Naive thymus-derived CD8-positive, alpha-beta T cell (primary cell): ENCODE results near the gene ZSCAN31. TPM values are rescaled to one million over a fixed set of nuclear protein-coding genes. Genes with fewer than 3 reads are reported as not detected.

Experiments used
- polyA plus RNA-seq, 3 donors: library from polyadenylated mRNA; unstranded; fragments of 300-500 nt; fragmentation: Illumina TruSeq; gene quantifications; one replicate each; pipeline ENCODE4 v1.2.3, GENCODE V29; 2021
- total RNA-seq, 8 experiments: library from RNA in 2 of 8; stranded (reverse) in 2 of 8; gene quantifications; one replicate each; pipeline ENCODE4 v1.2.3 and lab custom pipeline; 2021 to 2026

ZSCAN31 gene
- total and polyA plus RNA-seq, 5 experiments from 2014 or later: 0.79 to 2.8 (median 1.0) TPM

Other genes with a start within 250 kb of the ZSCAN31 start
- gene ZSCAN16, start 211.5 kb downstream of the ZSCAN31 start, total RNA-seq: 10 to 100 TPM; 13.9 TPM
- 10 to 100 TPM in 2 of 3 donors, 1 to 10 TPM in 1; 6.0 to 13.2 (median 11.5) TPM for gene ZSCAN16, start 211.5 kb downstream of the ZSCAN31 start, polyA plus RNA-seq
- gene ZKSCAN8, start 194.3 kb downstream of the ZSCAN31 start, total RNA-seq: 10 to 100 TPM; 41.2 to 45.0 TPM
- gene ZKSCAN8, start 194.3 kb downstream of the ZSCAN31 start, polyA plus RNA-seq: 1 to 10 TPM in 2 of 3 donors, under 1 TPM in 1; 0.19 to 2.6 (median 1.1) TPM
- 1 to 10 TPM; 3.4 to 4.8 TPM for gene ZSCAN9, start 110.9 kb downstream of the ZSCAN31 start, total RNA-seq
- gene ZSCAN9, start 110.9 kb downstream of the ZSCAN31 start, polyA plus RNA-seq: 1 to 10 TPM in 2 of 3 donors, under 1 TPM in 1; 0.86 to 2.6 (median 1.1) TPM
- gene ZKSCAN4, start 83.9 kb downstream of the ZSCAN31 start, total RNA-seq: 10 to 100 TPM; 10.5 to 11.4 TPM
- gene ZKSCAN4, start 83.9 kb downstream of the ZSCAN31 start, polyA plus RNA-seq: 1 to 10 TPM; 3.4 to 7.1 (median 4.1) TPM
- gene NKAPL, start 76.9 kb downstream of the ZSCAN31 start, total RNA-seq: 1 to 10 TPM; 1.2 to 1.7 TPM
- under 1 TPM in 1 of 3 donors, not detected in 2; 0.26 TPM for gene NKAPL, start 76.9 kb downstream of the ZSCAN31 start, polyA plus RNA-seq
- 10 to 100 TPM; 22.0 to 26.8 TPM for gene ZSCAN26, start 69.0 kb downstream of the ZSCAN31 start, total RNA-seq
- 10 to 100 TPM; 14.3 to 16.1 (median 14.7) TPM for gene ZSCAN26, start 69.0 kb downstream of the ZSCAN31 start, polyA plus RNA-seq
- gene PGBD1, start 54.6 kb downstream of the ZSCAN31 start, total RNA-seq: 1 to 10 TPM; 2.4 to 2.5 TPM
- gene PGBD1, start 54.6 kb downstream of the ZSCAN31 start, polyA plus RNA-seq: 1 to 10 TPM in 1 of 3 donors, under 1 TPM in 2; 0.45 to 1.2 (median 0.87) TPM
- gene ZKSCAN3, start 13.8 kb upstream of the ZSCAN31 start, total RNA-seq: 10 to 100 TPM in 1 of 2 experiments, 1 to 10 TPM in 1; 8.7 to 11.1 TPM
- 1 to 10 TPM in 2 of 3 donors, under 1 TPM in 1; 0.81 to 4.0 (median 2.0) TPM for gene ZKSCAN3, start 13.8 kb upstream of the ZSCAN31 start, polyA plus RNA-seq
- gene ZSCAN12, start 63.6 kb upstream of the ZSCAN31 start, total RNA-seq: 10 to 100 TPM; 11.4 to 11.5 TPM
- 1 to 10 TPM; 1.8 to 3.8 (median 3.3) TPM for gene ZSCAN12, start 63.6 kb upstream of the ZSCAN31 start, polyA plus RNA-seq
- gene ZSCAN23, start 107.3 kb upstream of the ZSCAN31 start, total RNA-seq: 1 to 10 TPM; 2.8 to 3.3 TPM
- gene ZSCAN23, start 107.3 kb upstream of the ZSCAN31 start, polyA plus RNA-seq: 1 to 10 TPM in 2 of 3 donors, under 1 TPM in 1; 0.76 to 1.7 (median 1.1) TPM
- not detected for gene GPX6, start 179.6 kb upstream of the ZSCAN31 start, total RNA-seq
- not detected for gene GPX6, start 179.6 kb upstream of the ZSCAN31 start, polyA plus RNA-seq
- not detected for gene GPX5, start 189.7 kb upstream of the ZSCAN31 start, total RNA-seq
- not detected for gene GPX5, start 189.7 kb upstream of the ZSCAN31 start, polyA plus RNA-seq